DOHH2 (cell line): Measurements from ENCODE around the gene TEX19.

Experiments
- CTCF ChIP-seq: fragments of 200-600 bp; sonication (generic); IDR thresholded peaks from one replicate; pipeline ENCODE4 v1.5.1; 2014; ENCODE audit warnings: antibody characterized with exemption, mild to moderate bottlenecking, low read depth, low read length; ENCODE audit not compliant: poor library complexity, severe bottlenecking
- EZH2phosphoT487 ChIP-seq: fragments of 200-600 bp; sonication (generic); IDR thresholded peaks from 2 replicates; pipeline ENCODE4 v1.6.1; 2017; ENCODE audit warnings: borderline replicate concordance, mild to moderate bottlenecking, antibody characterized with exemption, low read length, moderate library complexity, mixed read lengths

GRCh38 chr17:82375359-82376041 lies 16.5 kb downstream of the TEX19 start:
- no peak for TF ChIP-seq CTCF
- no peak for TF ChIP-seq EZH2phosphoT487
